Measurements from ENCODE around the gene MYMX.
"Not testable (repeated sequence)": the region's sequence is repeated elsewhere in the genome, so short reads cannot be mapped to it uniquely, and the experiment has no call there.

The MYMX gene

DNA sequence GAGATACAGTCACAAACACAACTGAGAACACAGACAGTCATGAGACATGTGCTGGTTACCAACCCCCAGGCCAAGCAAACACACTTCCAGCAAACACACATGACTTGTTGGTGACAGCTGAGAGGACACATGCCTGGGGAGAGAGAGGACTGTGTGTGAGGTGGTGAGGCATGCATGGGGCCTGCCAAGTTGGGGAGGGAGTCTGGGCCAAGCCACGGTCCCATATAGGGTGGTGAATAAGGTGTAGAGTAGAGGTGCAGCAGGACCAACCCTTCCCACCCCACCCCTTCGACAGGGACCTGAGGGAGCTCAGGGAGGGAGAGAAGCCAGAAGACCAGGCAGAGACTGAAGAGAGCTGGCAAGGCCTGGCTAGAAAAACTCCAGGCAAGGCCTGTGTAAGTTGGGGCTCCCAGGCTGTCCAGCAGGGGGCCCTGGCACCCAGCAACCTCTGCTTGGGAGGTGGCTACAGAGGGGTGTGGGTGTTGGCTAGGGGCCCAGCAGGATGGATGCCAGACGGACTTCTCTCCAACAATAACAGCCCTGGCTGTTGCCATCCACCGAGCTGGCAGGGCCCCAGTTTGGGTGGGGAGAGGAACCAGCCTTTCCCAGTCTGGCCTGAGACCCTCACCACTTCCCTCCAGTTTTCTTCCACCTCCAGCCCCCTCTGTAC lies 4.7 kb downstream of the MYMX start:
- peak; percentile 83 for DNase-seq

DNA sequence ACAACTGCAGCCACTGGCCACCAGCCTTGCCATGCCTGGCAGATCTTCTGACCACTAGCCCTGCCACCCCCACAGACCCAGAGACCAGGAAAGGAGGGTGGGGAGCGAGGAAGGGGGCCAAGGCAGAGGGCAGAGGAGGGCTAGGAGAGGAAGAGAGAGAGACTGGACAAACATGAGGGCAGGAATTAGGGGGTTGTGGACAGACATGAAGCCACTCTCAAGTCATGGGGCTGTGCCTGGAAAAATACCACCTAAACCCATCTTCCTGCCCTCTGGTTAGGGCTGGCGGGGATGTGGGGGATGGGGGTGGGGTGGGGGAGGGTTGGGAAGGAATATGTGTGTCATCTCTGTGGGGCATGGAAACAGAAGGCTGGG lies 5.2 kb downstream of the MYMX start:
- DNase-seq = no peak

DNA sequence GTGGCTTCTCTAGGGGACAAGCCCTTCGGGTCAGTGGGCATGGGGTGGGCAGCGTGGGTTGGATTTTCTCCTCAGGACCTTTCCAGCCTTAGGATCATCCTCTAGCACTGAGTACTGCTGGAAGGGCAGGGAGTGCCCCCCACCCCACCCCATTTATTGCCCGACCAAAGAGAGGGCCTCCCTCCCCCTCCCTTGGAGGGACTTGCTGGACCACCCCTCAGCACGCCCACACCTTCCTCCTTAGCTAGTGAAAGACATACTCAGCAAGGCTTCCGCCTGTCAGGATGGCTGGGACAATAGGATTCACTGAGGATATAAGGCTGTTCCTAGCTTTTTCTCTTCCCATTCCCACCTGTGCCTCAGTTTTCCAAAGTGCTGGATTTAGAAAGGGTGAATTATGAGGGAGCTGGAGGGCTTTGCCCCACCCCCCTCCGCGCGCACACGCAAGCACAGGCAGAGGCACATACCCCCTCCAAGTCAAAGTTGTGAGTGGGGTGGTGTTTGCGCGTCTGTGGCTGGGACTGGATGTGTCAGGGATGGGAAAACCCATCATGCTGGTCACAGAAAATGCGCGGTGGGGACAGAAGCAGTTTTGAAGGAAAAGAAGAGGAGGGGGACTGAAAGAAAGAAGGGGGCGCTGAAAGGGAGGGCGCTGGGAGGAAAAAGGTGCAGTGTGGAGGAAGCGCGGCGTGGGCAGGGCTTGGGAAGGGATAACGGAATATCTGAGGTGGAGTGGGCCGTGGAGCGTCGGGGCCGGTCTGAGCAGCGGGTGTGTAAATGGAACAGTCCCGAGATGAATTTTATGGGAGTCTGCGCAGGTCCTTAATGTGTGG lies 6.0 kb downstream of the MYMX start:
- no peak for DNase-seq

DNA sequence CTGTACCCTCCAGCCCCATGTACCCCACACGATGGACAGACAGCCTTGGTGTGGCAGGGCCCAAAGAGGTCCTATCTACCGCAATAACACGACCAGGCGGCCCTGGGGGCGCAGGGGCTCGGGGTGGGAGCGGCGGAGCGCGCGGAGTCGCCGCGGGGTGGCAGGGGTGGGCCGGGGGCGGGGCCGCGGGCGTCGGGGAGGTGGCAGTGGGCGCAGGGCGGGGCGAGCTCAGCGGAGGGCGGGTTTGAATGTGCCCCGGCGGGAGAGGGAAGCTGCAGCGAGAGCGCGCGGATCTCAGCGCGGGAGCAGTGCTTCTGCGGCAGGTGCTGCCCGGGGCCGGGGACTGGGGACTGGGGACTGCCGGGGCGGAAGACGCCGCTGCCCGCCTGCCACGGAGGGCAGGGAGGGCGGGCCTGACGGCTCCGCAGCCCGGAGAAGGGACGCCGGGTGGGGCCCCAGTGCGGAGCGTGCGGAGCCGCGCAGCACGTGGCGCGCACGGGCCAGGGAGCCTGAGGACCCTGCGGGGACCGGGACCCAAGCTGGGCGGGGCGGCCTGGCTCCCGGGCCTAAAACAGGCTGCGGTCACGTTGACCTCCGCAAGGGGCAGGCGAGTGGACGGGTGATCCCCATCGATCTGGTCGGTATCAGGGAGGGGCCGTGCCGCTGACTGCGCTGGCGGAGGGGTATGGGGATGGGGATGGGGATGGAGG lies 6.7 kb downstream of the MYMX start, which contains the start of gene SLC29A1:
Gene SLC29A1, plus strand, starts transcription at position 277 of the 710 bp plus-strand sequence. CDS start 3,719 bp downstream, outside the sequence.
- DNase-seq = peak; percentile 26

DNA sequence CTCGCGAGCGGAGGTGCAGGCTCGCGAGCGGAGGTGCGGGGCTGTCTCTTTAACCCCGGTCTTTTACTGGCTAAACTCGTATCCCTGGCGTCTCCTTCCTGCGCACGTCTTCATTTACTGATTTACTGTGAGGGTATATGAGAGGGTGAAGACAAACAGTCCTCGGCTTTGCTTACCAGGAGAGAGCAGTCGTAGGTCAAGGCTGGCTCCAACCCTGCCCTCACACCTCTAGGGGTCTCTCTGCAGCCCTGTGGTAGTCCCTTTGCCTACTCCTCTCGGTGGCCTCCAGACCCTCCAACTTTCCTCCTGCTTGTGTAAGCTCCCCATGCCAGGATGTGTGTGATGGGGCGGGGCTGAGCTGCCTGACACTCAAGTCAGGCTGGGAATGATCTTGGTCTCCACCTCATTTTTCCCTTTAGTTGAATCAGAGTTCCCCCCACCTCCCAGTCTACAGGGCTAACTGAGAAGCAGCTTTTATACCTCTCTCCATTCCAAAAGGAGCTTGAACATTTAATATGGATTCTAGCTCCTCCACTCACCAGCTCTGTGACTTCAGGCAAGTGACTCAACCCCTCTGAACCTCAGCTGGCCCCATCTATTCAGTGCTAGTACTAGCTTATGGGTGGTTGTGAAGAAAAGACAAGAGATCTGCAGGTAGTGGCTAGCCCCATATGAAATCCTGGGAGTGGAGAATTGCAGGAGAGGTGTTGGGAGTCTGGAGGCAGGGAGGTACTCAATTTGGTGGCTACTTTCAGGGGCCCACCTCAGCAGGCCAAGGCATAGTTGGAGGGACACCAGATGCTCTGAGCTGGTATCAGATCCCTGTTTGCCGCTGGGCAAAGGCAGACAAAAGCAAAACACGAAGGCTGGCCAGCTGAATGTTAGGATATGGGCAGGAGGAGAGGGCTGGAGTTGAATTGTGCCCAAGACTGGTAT lies 7.6 kb downstream of the MYMX start:
- no peak for DNase-seq

DNA sequence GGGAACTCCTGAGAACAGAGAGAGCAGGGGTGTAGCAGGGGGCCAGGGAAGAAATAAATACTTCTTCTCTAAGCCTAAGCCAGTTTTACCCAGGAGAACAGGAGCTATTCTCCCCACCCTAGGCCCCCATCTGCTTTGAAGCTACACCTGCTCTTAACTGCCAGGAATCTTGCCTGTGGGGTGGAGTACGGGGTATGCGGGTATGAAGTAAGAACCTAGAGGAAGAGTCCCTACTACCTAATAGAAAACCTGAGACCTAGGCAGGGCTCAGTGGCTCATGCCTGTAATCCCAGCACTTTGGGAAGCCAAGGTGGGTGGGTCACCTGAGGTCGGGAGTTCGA lies 8.2 kb downstream of the MYMX start:
- no peak for DNase-seq

DNA sequence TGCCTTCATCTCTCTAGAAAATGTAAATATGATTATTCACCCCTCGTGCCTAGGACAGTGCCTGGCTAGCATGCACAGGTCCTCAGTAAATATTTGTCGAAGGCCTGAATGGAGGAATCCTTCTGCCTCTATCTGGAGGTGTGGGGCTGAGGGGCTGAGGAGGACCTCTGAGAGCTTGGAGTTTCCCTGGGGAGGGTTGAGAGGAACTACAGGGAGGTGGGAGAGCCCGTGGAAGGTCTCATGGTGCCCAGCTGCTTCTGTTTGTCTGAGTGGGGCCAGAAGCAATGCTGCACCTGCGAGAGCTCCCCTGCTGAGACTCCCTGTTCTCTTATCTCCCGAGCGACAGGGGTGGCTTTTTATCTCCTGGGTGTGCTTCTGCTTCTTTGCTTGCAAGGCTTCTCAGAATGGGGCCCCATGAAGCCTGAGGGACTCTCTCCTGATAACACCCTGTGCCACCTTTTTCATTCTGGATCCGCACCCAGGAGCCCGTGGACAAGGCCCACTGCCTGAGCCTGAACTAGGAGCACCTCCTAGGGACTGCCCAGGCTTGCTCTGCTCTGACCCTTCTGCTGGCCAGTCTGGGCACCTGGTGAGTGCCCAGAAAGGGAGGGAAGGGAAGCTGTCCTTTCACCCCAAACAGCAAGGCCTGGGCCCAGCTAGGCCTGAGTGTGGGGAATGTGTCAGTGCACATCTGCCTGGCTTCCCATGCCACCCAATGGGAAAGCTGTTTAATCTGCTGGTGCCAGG lies 9.0 kb downstream of the MYMX start:
- no peak for DNase-seq

DNA sequence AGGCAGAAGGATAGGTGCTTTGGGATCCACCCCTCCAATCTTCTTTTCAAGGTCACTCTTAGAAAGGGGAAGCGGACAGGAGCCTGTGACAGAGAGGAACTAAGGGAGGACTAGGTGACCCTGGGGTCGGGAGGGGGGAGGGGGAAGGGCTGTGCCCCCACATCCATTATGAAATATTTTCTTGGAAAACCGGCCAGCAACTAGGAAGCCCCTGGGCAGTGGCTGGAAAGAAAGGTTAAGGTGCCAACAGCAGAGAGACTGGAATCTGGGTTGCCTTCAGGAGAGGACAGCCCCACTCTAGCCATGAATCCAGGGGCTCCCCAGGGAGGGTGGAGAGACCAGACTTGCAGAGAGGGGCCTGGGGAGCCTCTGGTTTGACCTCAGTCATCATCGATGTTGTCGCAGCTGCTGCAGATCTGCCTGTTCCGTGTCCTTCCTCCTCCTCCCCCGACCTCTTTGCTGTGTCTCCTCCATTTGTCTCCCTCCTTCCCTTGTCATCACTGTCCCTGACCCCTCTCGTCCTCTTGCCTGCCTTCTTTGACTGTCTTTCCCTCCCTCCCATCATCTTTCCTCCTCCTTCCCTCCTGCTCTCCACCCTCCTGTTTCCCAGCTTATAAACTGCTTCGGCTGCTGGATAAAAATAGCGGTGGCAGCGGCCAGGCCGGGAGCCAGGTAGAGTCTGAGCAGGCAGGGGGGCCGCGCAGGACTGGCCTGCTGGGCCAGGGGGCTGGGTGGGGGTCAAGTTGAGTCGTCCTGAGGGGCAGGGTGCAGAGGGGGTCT lies 9.8 kb downstream of the MYMX start:
- no peak for DNase-seq

DNA sequence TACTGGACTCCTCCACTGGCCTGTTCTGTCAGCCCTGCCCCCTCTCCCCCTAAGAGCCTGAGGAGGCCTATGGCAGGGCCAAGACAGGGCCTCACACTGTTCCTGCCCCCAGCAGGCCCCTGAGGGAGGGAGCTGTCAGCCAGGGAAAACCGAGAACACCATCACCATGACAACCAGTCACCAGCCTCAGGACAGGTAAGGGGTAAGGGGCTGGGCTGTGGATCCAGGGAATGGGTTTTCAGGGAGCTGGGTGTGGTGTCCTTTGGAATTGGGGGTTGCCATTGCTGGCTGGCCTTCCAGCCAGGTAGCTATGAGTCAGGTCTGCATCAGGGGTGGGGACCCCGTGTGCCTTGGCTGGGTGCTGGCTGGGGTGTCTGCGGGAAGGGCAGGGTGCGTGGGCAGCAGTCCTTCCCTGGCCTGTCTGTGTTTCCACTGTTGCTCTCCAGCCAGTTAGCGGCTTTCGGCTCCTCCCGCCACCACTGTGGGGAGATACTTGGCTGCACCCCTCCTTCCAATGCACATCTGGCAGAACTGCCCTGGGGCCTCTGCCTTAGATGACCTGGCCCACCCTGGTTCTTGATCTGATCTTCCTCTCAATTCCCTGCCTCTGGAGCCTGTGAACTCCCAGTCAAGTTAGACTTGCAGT lies 10.5 kb downstream of the MYMX start:
- no peak for DNase-seq

DNA sequence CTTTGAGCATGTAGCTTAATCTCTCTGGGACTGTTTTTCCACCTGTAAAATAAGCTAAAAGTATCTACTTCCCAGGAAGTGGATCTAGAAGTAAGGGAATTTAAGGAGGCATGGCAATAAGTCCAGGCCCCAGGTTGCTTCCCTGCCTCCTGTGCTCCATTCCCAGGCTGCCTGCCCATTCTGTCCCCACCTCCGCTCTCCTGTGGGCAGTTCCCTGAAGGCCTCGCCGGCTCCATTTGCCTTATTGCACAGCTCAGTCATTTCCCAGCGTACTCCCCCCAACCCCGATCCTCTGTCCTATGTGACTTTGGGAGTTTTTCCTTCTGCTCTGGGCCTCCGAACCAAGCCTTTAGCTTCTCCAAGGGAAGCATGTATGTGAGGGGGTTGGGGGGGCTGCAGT lies 11.3 kb downstream of the MYMX start:
- no peak for DNase-seq

DNA sequence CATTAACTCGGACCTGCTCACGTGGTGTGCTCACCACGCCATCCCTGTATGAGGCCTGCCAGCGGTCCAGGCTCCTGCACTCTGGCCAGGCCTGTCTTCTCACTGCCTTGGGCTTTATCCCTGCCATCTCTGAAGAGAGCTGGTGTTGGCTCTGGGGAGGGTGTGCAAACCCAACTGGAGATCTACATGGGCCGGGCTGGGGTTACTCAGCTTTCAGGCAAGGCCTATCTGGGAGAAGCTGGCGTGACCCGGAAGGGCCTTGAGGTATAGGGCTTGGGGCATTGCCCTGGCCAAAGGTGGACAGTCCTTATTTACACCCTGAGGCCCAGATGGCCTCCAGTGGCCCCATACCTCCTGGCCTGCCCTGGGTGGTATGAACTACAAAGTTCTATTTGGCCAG lies 11.7 kb downstream of the MYMX start:
- DNase-seq = no peak

DNA sequence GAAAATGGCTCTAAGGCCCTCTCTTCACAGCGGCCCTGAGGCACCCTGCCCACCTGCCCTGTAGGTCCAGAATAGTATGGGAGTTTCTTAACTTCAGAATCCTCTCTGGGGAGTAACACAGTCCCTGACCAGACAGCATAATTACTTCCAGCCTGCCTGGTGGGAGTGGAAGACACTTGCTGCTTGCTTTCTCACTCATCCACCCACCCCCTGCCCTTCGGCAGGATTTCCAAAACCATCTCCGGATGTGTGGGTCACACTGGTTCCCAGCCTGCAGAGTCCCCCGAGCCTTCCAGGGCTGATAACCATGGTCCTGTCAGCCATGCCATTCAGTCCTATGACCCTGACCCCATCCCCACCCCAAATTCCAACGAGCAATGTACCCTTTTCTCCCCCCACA lies 12.1 kb downstream of the MYMX start:
- no peak for DNase-seq

DNA sequence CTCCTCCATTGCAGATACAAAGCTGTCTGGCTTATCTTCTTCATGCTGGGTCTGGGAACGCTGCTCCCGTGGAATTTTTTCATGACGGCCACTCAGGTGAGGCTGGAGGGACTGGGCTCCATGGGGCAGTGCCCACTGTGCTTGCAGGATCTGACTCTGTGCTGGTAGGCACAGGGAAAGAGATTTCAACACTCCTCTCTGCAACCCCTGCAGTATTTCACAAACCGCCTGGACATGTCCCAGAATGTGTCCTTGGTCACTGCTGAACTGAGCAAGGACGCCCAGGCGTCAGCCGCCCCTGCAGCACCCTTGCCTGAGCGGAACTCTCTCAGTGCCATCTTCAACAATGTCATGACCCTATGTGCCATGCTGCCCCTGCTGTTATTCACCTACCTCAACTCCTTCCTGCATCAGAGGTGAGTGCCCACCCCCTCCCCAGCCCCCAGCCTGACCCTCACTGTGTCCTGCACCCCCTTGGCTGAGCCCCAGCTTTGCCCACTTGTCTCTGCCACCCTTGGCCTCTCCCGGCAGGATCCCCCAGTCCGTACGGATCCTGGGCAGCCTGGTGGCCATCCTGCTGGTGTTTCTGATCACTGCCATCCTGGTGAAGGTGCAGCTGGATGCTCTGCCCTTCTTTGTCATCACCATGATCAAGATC lies 12.8 kb downstream of the MYMX start:
- DNase-seq = no peak

DNA sequence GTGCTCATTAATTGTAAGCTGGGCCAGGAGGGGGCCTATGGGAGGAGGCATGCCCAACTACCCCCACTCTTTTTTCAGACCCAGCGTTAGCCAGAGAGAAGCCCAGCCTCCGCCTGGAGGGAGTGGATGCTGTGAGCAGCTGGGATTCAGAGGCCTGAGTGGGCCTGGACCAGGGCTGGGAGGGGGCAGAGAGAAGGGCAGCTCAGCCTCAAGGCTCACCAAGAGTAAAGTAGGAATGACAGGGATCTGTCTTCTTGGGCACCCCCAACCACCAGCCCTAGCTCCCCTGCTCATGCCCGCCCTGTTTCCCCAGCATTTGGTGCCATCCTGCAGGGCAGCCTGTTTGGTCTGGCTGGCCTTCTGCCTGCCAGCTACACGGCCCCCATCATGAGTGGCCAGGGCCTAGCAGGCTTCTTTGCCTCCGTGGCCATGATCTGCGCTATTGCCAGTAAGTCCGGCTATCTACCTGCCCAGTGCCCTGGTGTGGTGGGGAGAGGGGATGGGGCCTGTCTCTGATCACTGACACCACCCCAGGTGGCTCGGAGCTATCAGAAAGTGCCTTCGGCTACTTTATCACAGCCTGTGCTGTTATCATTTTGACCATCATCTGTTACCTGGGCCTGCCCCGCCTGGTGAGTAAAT lies 13.4 kb downstream of the MYMX start:
- DNase-seq = no peak

DNA sequence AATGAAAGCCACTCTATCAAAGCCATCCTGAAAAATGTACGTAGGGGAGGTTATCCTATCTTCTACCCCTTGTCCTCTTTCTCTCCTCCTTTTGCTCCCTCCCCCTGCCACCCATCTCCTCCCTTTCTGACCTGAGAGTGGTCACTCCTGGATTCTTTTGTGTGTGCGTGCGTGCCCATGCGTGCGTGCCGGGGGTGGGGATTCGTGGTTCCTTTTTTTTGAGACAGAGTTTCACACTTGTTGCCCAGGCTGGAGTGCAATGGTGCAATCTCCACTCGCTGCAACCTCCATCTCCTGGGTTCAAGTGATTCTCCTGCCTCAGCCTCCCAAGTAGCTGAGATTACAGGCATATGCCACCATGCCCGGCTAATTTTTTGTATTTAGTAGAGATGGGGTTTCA lies 14.7 kb downstream of the MYMX start:
- DNase-seq = not testable (repeated sequence)

DNA sequence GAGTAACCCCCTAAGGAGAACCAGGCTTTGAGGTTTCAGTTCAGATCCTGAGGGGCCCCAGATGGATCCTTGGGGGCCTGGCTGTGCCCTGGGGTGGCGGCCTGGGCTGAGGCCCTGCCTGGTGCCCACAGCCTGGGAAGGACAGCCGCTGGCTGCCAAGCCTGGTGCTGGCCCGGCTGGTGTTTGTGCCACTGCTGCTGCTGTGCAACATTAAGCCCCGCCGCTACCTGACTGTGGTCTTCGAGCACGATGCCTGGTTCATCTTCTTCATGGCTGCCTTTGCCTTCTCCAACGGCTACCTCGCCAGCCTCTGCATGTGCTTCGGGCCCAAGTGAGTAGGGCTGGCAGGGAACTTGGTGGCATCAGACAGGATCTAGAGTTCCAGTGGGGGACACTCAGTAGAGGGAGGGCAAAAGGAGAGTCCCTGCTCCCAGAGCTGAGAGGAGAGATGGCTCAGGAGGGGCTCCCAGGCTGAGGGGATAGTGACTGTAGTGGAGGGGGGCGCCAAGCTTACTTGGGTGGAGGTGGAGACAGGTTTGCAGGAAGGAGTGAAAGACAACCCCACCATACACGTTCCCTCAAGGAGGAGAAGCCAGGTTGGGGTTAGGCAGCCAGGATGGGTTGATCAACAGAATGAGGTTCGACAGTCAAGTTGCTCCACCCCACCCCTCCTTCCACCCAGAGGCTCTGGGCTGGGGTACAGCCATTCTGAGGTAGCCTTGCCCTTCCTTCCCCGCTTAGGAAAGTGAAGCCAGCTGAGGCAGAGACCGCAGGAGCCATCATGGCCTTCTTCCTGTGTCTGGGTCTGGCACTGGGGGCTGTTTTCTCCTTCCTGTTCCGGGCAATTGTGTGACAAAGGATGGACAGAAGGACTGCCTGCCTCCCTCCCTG lies 16.2 kb downstream of the MYMX start:
- no peak for DNase-seq

DNA sequence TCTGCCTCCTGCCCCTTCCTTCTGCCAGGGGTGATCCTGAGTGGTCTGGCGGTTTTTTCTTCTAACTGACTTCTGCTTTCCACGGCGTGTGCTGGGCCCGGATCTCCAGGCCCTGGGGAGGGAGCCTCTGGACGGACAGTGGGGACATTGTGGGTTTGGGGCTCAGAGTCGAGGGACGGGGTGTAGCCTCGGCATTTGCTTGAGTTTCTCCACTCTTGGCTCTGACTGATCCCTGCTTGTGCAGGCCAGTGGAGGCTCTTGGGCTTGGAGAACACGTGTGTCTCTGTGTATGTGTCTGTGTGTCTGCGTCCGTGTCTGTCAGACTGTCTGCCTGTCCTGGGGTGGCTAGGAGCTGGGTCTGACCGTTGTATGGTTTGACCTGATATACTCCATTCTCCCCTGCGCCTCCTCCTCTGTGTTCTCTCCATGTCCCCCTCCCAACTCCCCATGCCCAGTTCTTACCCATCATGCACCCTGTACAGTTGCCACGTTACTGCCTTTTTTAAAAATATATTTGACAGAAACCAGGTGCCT lies 16.9 kb downstream of the MYMX start:
- DNase-seq = no peak

Measured in DMS 273 treated with DMSO at 0.1 percent for 48 hours (cell line).